ENCODE data around the gene RNF14. TPM values are rescaled to one million over a fixed set of nuclear protein-coding genes. Genes with fewer than 3 reads are reported as not detected.

RNF14 gene
- total and polyA plus RNA-seq, 9 of the 15 experiments (the other 6 are each of a cell fraction or from before 2014, with no cell fraction given): 36.3 to 140 (median 75.1) TPM

DNA sequence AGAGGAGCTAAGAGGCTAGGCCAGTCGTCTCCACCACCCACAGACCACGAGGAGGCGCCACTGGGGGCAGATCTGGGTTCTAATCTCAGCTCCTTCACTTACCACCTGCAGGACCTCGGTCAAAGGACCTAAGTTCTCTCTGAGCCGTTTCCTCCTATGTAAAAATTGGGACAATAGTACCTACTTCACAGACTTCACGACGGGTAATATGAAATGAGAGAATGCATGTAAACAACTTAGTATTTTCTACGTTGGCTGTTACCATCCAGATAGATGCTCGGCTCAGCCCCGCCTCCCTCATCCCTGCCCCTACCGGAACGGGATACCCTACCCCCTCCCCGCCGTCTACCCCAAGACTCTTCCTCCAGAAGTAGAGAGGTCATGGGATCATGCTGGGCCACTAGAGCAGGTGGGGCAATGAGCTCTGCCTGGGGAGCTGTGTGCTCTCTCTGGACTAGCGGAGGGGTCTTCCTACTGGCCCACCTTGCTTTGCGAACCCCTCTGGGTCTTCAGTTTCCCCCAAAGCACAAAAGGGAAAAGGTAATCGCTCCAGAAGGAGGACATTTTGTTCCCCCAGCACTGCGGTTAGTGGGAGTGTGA is 43.4 kb downstream of the RNF14 start (continued):
- TF ChIP-seq, protein P1, sequence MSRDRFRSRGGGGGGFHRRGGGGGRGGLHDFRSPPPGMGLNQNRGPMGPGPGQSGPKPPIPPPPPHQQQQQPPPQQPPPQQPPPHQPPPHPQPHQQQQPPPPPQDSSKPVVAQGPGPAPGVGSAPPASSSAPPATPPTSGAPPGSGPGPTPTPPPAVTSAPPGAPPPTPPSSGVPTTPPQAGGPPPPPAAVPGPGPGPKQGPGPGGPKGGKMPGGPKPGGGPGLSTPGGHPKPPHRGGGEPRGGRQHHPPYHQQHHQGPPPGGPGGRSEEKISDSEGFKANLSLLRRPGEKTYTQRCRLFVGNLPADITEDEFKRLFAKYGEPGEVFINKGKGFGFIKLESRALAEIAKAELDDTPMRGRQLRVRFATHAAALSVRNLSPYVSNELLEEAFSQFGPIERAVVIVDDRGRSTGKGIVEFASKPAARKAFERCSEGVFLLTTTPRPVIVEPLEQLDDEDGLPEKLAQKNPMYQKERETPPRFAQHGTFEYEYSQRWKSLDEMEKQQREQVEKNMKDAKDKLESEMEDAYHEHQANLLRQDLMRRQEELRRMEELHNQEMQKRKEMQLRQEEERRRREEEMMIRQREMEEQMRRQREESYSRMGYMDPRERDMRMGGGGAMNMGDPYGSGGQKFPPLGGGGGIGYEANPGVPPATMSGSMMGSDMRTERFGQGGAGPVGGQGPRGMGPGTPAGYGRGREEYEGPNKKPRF (IDR thresholded peaks at IDR 0.05; ENCODE audit: low read depth, low read length): no peak
- TF ChIP-seq SRSF3 (IDR thresholded peaks at IDR 0.05; ENCODE audit: insufficient read depth, low read length) (no peak), MBD2 (IDR thresholded peaks at IDR 0.05; ENCODE audit: borderline replicate concordance, low read depth) (no peak), FOXK1 (CRISPR knock-in tag; IDR thresholded peaks at IDR 0.05; ENCODE audit: borderline replicate concordance) (0 out of 2 replicates have a peak, but pooled peaks have one; percentile 3), FOXJ3 (CRISPR knock-in tag; IDR thresholded peaks at IDR 0.05) (no peak), TAF9B (IDR thresholded peaks at IDR 0.05; ENCODE audit: partially characterized antibody) (no peak), ZNF274 (IDR thresholded peaks at IDR 0.05; ENCODE audit: borderline replicate concordance, low read depth, low read length) (no peak), CXXC5 (CRISPR knock-in tag; IDR thresholded peaks at IDR 0.05) (no peak), CC2D1A (IDR thresholded peaks at IDR 0.05) (0 out of 2 replicates have a peak, but pooled peaks have one; percentile 39), TBP (optimal IDR thresholded peaks at IDR 0.05; ENCODE audit: low read depth, low read length) (peak; percentile 9), HCFC1 (IDR thresholded peaks at IDR 0.05; ENCODE audit: low read depth, low read length) (no peak), PHF21A (IDR thresholded peaks at IDR 0.05; ENCODE audit: borderline replicate concordance, low read depth) (peak; percentile 88; the same call in 1 of the 2 replicates), COPS2 (conservative IDR thresholded peaks at IDR 0.05) (no peak), SREBF2 (CRISPR knock-in tag; IDR thresholded peaks at IDR 0.05) (no peak)
- TF ChIP-seq, protein P2, sequence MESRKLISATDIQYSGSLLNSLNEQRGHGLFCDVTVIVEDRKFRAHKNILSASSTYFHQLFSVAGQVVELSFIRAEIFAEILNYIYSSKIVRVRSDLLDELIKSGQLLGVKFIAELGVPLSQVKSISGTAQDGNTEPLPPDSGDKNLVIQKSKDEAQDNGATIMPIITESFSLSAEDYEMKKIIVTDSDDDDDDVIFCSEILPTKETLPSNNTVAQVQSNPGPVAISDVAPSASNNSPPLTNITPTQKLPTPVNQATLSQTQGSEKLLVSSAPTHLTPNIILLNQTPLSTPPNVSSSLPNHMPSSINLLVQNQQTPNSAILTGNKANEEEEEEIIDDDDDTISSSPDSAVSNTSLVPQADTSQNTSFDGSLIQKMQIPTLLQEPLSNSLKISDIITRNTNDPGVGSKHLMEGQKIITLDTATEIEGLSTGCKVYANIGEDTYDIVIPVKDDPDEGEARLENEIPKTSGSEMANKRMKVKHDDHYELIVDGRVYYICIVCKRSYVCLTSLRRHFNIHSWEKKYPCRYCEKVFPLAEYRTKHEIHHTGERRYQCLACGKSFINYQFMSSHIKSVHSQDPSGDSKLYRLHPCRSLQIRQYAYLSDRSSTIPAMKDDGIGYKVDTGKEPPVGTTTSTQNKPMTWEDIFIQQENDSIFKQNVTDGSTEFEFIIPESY (CRISPR knock-in tag; IDR thresholded peaks at IDR 0.05): no peak
- TF ChIP-seq, protein P3, sequence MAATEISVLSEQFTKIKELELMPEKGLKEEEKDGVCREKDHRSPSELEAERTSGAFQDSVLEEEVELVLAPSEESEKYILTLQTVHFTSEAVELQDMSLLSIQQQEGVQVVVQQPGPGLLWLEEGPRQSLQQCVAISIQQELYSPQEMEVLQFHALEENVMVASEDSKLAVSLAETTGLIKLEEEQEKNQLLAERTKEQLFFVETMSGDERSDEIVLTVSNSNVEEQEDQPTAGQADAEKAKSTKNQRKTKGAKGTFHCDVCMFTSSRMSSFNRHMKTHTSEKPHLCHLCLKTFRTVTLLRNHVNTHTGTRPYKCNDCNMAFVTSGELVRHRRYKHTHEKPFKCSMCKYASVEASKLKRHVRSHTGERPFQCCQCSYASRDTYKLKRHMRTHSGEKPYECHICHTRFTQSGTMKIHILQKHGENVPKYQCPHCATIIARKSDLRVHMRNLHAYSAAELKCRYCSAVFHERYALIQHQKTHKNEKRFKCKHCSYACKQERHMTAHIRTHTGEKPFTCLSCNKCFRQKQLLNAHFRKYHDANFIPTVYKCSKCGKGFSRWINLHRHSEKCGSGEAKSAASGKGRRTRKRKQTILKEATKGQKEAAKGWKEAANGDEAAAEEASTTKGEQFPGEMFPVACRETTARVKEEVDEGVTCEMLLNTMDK (IDR thresholded peaks at IDR 0.05; ENCODE audit: borderline replicate concordance, insufficient read depth, low read depth, low read length, poor library complexity, severe bottlenecking): peak; percentile 11
- TF ChIP-seq, protein P4, sequence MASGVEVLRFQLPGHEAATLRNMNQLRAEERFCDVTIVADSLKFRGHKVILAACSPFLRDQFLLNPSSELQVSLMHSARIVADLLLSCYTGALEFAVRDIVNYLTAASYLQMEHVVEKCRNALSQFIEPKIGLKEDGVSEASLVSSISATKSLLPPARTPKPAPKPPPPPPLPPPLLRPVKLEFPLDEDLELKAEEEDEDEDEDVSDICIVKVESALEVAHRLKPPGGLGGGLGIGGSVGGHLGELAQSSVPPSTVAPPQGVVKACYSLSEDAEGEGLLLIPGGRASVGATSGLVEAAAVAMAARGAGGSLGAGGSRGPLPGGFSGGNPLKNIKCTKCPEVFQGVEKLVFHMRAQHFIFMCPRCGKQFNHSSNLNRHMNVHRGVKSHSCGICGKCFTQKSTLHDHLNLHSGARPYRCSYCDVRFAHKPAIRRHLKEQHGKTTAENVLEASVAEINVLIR (CRISPR knock-in tag; IDR thresholded peaks at IDR 0.05): no peak

Data from K562 (cell line).